Parathyroid adenoma (tissue), 2 donors: Measurements from ENCODE around the gene LHX4.

ENCODE experiments used
- H2AFZ ChIP-seq: fragments of 300-600 bp; sonication (generic); one replicate; pipeline ENCODE4 v1.7.0; 2017; ENCODE audit warnings: antibody characterized with exemption, mild to moderate bottlenecking
- H3K27ac ChIP-seq: fragments of 300-600 bp; sonication (generic); one replicate; pipeline ENCODE4 v1.7.0; 2017
- H3K27me3 ChIP-seq: fragments of 300-600 bp; sonication (generic); one replicate; pipeline ENCODE4 v1.7.0; 2017; ENCODE audit warnings: low read length; ENCODE audit not compliant: control insufficient read depth, insufficient read depth
- H3K36me3 ChIP-seq: fragments of 300-600 bp; sonication (generic); one replicate; pipeline ENCODE4 v1.7.0; 2017; ENCODE audit warnings: low read length; ENCODE audit not compliant: control insufficient read depth, insufficient read depth
- H3K4me1 ChIP-seq: fragments of 300-600 bp; sonication (generic); one replicate; pipeline ENCODE4 v1.7.0; 2017; ENCODE audit warnings: control low read depth
- H3K4me2 ChIP-seq: fragments of 300-600 bp; sonication (generic); one replicate; pipeline ENCODE4 v1.7.0; 2017; ENCODE audit warnings: low read length
- H3K4me3 ChIP-seq: fragments of 300-600 bp; sonication (generic); one replicate; pipeline ENCODE4 v1.7.0; 2017; ENCODE audit warnings: low read depth, low read length
- H3K79me2 ChIP-seq: fragments of 300-600 bp; sonication (generic); one replicate; pipeline ENCODE4 v1.7.0; 2017; ENCODE audit warnings: control low read depth
- H3K9ac ChIP-seq: fragments of 300-600 bp; sonication (generic); one replicate; pipeline ENCODE4 v1.7.0; 2017; ENCODE audit warnings: mild to moderate bottlenecking
- H3K9me3 ChIP-seq: fragments of 300-600 bp; sonication (generic); one replicate; pipeline ENCODE4 v1.7.0; 2017; ENCODE audit warnings: low read length; ENCODE audit not compliant: control insufficient read depth
- TF ChIP-seq, protein P1 (sequence below): fragments of 300-600 bp; sonication (generic); IDR thresholded peaks from one replicate; pipeline ENCODE4 v1.7.0; 2017; ENCODE audit warnings: antibody characterized with exemption, mild to moderate bottlenecking
- donor health status: primary hyperparathyroidism.

The LHX4 gene

GRCh38 chr1:180271272-180272255 lies 41.5 kb downstream of the LHX4 start:
- Histone ChIP-seq H3K9ac (no peak overlapping the region), H3K9me3 (no peaks in the 10 kb centered on the region), H3K4me1 (peaks cover 3% of the 10 kb centered on the region), H3K79me2 (no peaks in the 10 kb centered on the region), H3K27me3 (no peaks in the 10 kb centered on the region), H2AFZ (no peak overlapping the region), H3K27ac (no peak overlapping the region), H3K4me2 (no peak overlapping the region), H3K4me3 (no peak overlapping the region), H3K36me3 (no peaks in the 10 kb centered on the region)
- TF ChIP-seq, protein P1, sequence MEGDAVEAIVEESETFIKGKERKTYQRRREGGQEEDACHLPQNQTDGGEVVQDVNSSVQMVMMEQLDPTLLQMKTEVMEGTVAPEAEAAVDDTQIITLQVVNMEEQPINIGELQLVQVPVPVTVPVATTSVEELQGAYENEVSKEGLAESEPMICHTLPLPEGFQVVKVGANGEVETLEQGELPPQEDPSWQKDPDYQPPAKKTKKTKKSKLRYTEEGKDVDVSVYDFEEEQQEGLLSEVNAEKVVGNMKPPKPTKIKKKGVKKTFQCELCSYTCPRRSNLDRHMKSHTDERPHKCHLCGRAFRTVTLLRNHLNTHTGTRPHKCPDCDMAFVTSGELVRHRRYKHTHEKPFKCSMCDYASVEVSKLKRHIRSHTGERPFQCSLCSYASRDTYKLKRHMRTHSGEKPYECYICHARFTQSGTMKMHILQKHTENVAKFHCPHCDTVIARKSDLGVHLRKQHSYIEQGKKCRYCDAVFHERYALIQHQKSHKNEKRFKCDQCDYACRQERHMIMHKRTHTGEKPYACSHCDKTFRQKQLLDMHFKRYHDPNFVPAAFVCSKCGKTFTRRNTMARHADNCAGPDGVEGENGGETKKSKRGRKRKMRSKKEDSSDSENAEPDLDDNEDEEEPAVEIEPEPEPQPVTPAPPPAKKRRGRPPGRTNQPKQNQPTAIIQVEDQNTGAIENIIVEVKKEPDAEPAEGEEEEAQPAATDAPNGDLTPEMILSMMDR = no peak

- TF ChIP-seq, protein P1 = no peak
- H3K27me3 ChIP-seq = no peaks in the 10 kb centered on the region
- no peak overlapping the region for H3K27ac ChIP-seq
These were observed 42.3 kb downstream of the LHX4 start for GRCh38 chr1:180272395-180272794.

DNA sequence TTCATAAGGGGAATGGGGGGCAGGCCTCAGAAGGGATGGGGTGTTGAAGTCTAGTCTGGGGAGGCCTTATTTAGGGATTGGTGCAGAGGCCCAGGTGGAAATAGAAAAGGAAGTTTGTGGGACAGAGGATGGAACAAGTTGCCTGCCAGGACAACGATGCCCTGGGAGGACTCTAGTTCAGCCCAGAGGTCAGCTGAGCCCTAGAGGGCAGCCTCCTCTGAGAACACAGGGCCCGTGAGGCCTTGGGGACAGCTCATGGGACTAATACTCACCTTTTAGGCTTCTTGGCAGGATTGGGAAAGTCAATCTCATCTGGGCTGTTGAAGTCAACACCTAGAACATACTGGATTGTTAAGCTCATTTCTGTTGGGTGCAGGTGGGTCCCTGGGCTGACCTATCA lies 43.0 kb downstream of the LHX4 start:
- Histone ChIP-seq H3K9me3 (no peaks in the 10 kb centered on the region), H3K4me1 (peaks cover 3% of the 10 kb centered on the region), H3K4me3 (no peak overlapping the region), H3K27ac (no peak overlapping the region), H3K9ac (no peak overlapping the region), H3K4me2 (no peak overlapping the region), H2AFZ (no peak overlapping the region), H3K36me3 (no peaks in the 10 kb centered on the region), H3K79me2 (no peaks in the 10 kb centered on the region), H3K27me3 (no peaks in the 10 kb centered on the region)
- TF ChIP-seq, protein P1 = no peak

More at GRCh38 chr1:180272395-180272794, 42.3 kb downstream of the LHX4 start:
- peaks cover 3% of the 10 kb centered on the region for H3K4me1 ChIP-seq
- no peak overlapping the region for H3K4me2 ChIP-seq
- H3K9me3 ChIP-seq = no peaks in the 10 kb centered on the region
- H3K36me3 ChIP-seq = no peaks in the 10 kb centered on the region
- no peak overlapping the region for H2AFZ ChIP-seq
- H3K9ac ChIP-seq = no peak overlapping the region
- no peaks in the 10 kb centered on the region for H3K79me2 ChIP-seq
- H3K4me3 ChIP-seq = no peak overlapping the region

DNA sequence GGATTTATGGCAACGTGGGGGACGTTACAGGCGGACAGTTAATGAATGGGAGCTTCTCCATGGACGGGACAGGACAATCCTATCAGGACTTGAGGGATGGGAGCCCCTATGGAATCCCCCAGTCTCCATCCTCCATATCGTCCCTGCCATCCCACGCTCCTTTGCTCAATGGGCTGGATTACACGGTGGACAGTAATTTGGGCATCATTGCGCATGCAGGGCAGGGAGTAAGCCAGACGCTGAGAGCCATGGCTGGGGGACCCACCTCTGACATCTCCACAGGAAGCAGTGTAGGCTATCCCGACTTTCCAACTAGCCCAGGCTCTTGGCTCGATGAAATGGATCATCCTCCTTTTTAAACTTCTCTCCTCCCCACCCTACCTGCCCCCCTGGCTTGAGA lies 44.2 kb downstream of the LHX4 start:
- TF ChIP-seq, protein P1 = no peak
- H2AFZ ChIP-seq = no peak overlapping the region
- H3K4me3 ChIP-seq = no peak overlapping the region
- peaks cover 3% of the 10 kb centered on the region for H3K4me1 ChIP-seq
- no peak overlapping the region for H3K9ac ChIP-seq
- H3K4me2 ChIP-seq = no peak overlapping the region
- H3K36me3 ChIP-seq = no peaks in the 10 kb centered on the region
- no peaks in the 10 kb centered on the region for H3K79me2 ChIP-seq
- H3K27me3 ChIP-seq = no peaks in the 10 kb centered on the region
- no peak overlapping the region for H3K27ac ChIP-seq
- H3K9me3 ChIP-seq = no peaks in the 10 kb centered on the region

- Histone ChIP-seq H3K36me3 (no peaks in the 10 kb centered on the region), H3K9me3 (no peaks in the 10 kb centered on the region), H2AFZ (no peak overlapping the region), H3K27ac (no peak overlapping the region), H3K4me1 (peaks cover under 1% of the 10 kb centered on the region), H3K9ac (no peak overlapping the region), H3K79me2 (no peaks in the 10 kb centered on the region), H3K27me3 (no peaks in the 10 kb centered on the region), H3K4me2 (no peak overlapping the region), H3K4me3 (no peak overlapping the region)
- TF ChIP-seq, protein P1 = no peak
These were observed 45.7 kb downstream of the LHX4 start for GRCh38 chr1:180275726-180276125.
